Measurements from ENCODE around the gene XXYLT1. TPM values are rescaled to one million over a fixed set of nuclear protein-coding genes. Genes with fewer than 3 reads are reported as not detected.

The XXYLT1 gene
- total RNA-seq, 1 experiment from 2014 or later = 29.2 TPM

GRCh38 chr3:195185583-195185982, 85.4 kb downstream of the XXYLT1 start:
- no TSS peak for BruUV-seq (replicated peaks)
- Mint-ChIP-seq H3K36me3 (ENCODE audit: insufficient read depth, unreplicated experiment) (no peaks in the 10 kb centered on the region), H3K4me1 (ENCODE audit: low read depth, unreplicated experiment) (peaks cover 23% of the 10 kb centered on the region), H3K9me3 (ENCODE audit: low read depth, unreplicated experiment) (no peaks in the 10 kb centered on the region), H3K27me3 (ENCODE audit: unreplicated experiment) (no peaks in the 10 kb centered on the region), H3K27ac (ENCODE audit: unreplicated experiment) (peak overlapping the region; percentile 24), H3K4me3 (ENCODE audit: low read depth, unreplicated experiment) (peak overlapping the region; percentile 4)
- intact Hi-C loops (cut with micrococcal nuclease; ENCODE audit: unreplicated experiment) = no loop called here
- CTCF ChIA-PET = interaction anchor here (0.5 to 1.0 kb wide), 6 partner anchors 12 to 424 kb away, joined by 3 to 6 read pairs (median 4); no protein-coding TSS in a partner anchor
- DNase-seq = peak; percentile 51
- no peak for TF ChIP-seq CTCF (IDR thresholded peaks at IDR 0.05; ENCODE audit: unreplicated experiment)

- no peak for TF ChIP-seq CTCF (IDR thresholded peaks at IDR 0.05; ENCODE audit: unreplicated experiment)
- intact Hi-C loops (cut with micrococcal nuclease; ENCODE audit: unreplicated experiment) = no loop called here
- H3K4me1 Mint-ChIP-seq (ENCODE audit: low read depth, unreplicated experiment) = peaks cover 23% of the 10 kb centered on the region
- BruUV-seq (replicated peaks) = no TSS peak
- DNase-seq = no peak
- H3K27ac Mint-ChIP-seq (ENCODE audit: unreplicated experiment) = no peak overlapping the region
- CTCF ChIA-PET = interaction anchor here (0.6 to 0.9 kb wide), 6 partner anchors 12 to 593 kb away, joined by 3 to 7 read pairs (median 4); no protein-coding TSS in a partner anchor
- no peaks in the 10 kb centered on the region for H3K27me3 Mint-ChIP-seq (ENCODE audit: unreplicated experiment)
- no peak overlapping the region for H3K4me3 Mint-ChIP-seq (ENCODE audit: low read depth, unreplicated experiment)
- no peaks in the 10 kb centered on the region for H3K36me3 Mint-ChIP-seq (ENCODE audit: insufficient read depth, unreplicated experiment)
- no peaks in the 10 kb centered on the region for H3K9me3 Mint-ChIP-seq (ENCODE audit: low read depth, unreplicated experiment)
Measured at GRCh38 chr3:195184716-195185421, 86.1 kb downstream of the XXYLT1 start.

GRCh38 chr3:195183071-195183776, 87.7 kb downstream of the XXYLT1 start:
- H3K27ac Mint-ChIP-seq (ENCODE audit: unreplicated experiment) = no peak overlapping the region
- peaks cover 23% of the 10 kb centered on the region for H3K4me1 Mint-ChIP-seq (ENCODE audit: low read depth, unreplicated experiment)
- no peak for DNase-seq
- H3K27me3 Mint-ChIP-seq (ENCODE audit: unreplicated experiment) = no peaks in the 10 kb centered on the region
- H3K9me3 Mint-ChIP-seq (ENCODE audit: low read depth, unreplicated experiment) = no peaks in the 10 kb centered on the region
- CTCF ChIA-PET = no interaction called here
- no peak for TF ChIP-seq CTCF (IDR thresholded peaks at IDR 0.05; ENCODE audit: unreplicated experiment)
- intact Hi-C loops (cut with micrococcal nuclease; ENCODE audit: unreplicated experiment) = no loop called here
- H3K4me3 Mint-ChIP-seq (ENCODE audit: low read depth, unreplicated experiment) = no peak overlapping the region
- no peaks in the 10 kb centered on the region for H3K36me3 Mint-ChIP-seq (ENCODE audit: insufficient read depth, unreplicated experiment)
- no TSS peak for BruUV-seq (replicated peaks)

GRCh38 chr3:195182470-195182795, 88.5 kb downstream of the XXYLT1 start:
- no peak overlapping the region for H3K4me3 Mint-ChIP-seq (ENCODE audit: low read depth, unreplicated experiment)
- CTCF ChIA-PET = no interaction called here

More at GRCh38 chr3:195182470-195182795, 88.5 kb downstream of the XXYLT1 start:
- Mint-ChIP-seq H3K4me1 (ENCODE audit: low read depth, unreplicated experiment) (peaks cover 23% of the 10 kb centered on the region), H3K36me3 (ENCODE audit: insufficient read depth, unreplicated experiment) (no peaks in the 10 kb centered on the region), H3K27me3 (ENCODE audit: unreplicated experiment) (no peaks in the 10 kb centered on the region), H3K9me3 (ENCODE audit: low read depth, unreplicated experiment) (no peaks in the 10 kb centered on the region), H3K27ac (ENCODE audit: unreplicated experiment) (no peak overlapping the region)
- no peak for TF ChIP-seq CTCF (IDR thresholded peaks at IDR 0.05; ENCODE audit: unreplicated experiment)
- intact Hi-C loops (cut with micrococcal nuclease; ENCODE audit: unreplicated experiment) = no loop called here
- BruUV-seq (replicated peaks) = no TSS peak
- no peak for DNase-seq
